HepG2 (cell line): ENCODE measurements around the gene TREX2. TPM values are rescaled to one million over a fixed set of nuclear protein-coding genes. Genes with fewer than 3 reads are reported as not detected.

Source experiments
- ATAC-seq: fragments of 200-7000 bp; cut with Tn5 transposase; 3 replicates; pipeline ENCODE4 v1.9.1; 2020; ENCODE audit warnings: mild to moderate bottlenecking, moderate library complexity
- BruUV-seq: library from RNA; stranded (reverse); fragments of 400-500 nt; replicated peaks from 2 replicates; lab custom pipeline; 2021; lab: Mats Ljungman, UMichigan
- CTCF ChIA-PET: fragments of 300-600 bp; formaldehyde crosslinking; extraction: SDS; loops from one replicate; lab custom pipeline; 2021; ENCODE audit warnings: low total read pairs, inconsistent platforms, low intra/inter-chr PET ratio; lab: Yijun Ruan, JAX
- POLR2A ChIA-PET: fragments of 350-600 bp; sonication (Branson Sonifier 250); formaldehyde crosslinking; loops from one replicate; lab custom pipeline; 2020; ENCODE audit warnings: antibody characterized with exemption, inconsistent platforms; lab: Yijun Ruan, JAX
- DNase-seq: peaks from one replicate; pipeline ENCODE4 v3.0.0-alpha.2; 2015; ENCODE audit warnings: low spot score
- FAIRE-seq: peaks from 3 replicates; lab custom pipeline; 2011; peaks lifted over from hg19 to GRCh38; lab: Jason Lieb, UNC
- H2AFZ ChIP-seq: one replicate; pipeline ENCODE4 v1.6.1; 2011; ENCODE audit warnings: low read length, inconsistent platforms
- H3K27ac ChIP-seq: fragments of 300-600 bp; 3 replicates; pipeline ENCODE4 v1.8.0; 2011; ENCODE audit warnings: mixed run types, mild to moderate bottlenecking, mixed read lengths, low read length, inconsistent platforms; ENCODE audit not compliant: insufficient read depth; ENCODE audit errors: extremely low read length
- H3K27me3 ChIP-seq, 2 experiments: fragments of 200-600 bp in 1 of 2; 2 replicates in 1 of 2; 3 replicates in 1 of 2; pipeline versions ENCODE4 v1.6.0 to v1.8.0; 2011; ENCODE audit warnings: low read length in 2 of 2, mild to moderate bottlenecking in 2 of 2, moderate library complexity in 2 of 2, inconsistent platforms in 1 of 2; ENCODE audit not compliant: insufficient read depth in 2 of 2, control insufficient read depth in 1 of 2
- H3K36me3 ChIP-seq, 2 experiments: fragments of 200-600 bp in 1 of 2; replicated peaks in 1 of 2; 2 replicates in 1 of 2; 3 replicates in 1 of 2; pipeline versions ENCODE4 v1.5.1 to v1.8.0; 2011; ENCODE audit warnings: low read length in 2 of 2, inconsistent platforms in 1 of 2; ENCODE audit not compliant: insufficient read depth in 2 of 2, control insufficient read depth in 1 of 2
- H3K4me1 ChIP-seq: 2 replicates; pipeline ENCODE4 v1.5.1; 2012; ENCODE audit warnings: low read length, inconsistent platforms; ENCODE audit not compliant: insufficient read depth
- H3K4me2 ChIP-seq: 2 replicates; pipeline ENCODE4 v1.6.0; 2011; ENCODE audit warnings: low read depth, low read length, inconsistent platforms
- H3K4me3 ChIP-seq, 3 experiments: fragments of 200-600 bp in 1 of 3; sonication (generic), shearing (Covaris generic) in 1 of 3; replicated peaks in 1 of 3; 2 replicates each; pipeline ENCODE4 v1.5.1; 2011 to 2016; ENCODE audit warnings: low read length in 3 of 3, inconsistent platforms in 2 of 3, low read depth in 2 of 3, mild to moderate bottlenecking in 2 of 3, control low read depth in 1 of 3, mixed read lengths in 1 of 3; ENCODE audit not compliant: insufficient read depth in 1 of 3
- H3K79me2 ChIP-seq: one replicate; pipeline ENCODE4 v1.6.1; 2011; ENCODE audit warnings: low read length, inconsistent platforms; ENCODE audit not compliant: insufficient read depth
- H3K9ac ChIP-seq: 2 replicates; pipeline ENCODE4 v1.6.0; 2011; ENCODE audit warnings: mild to moderate bottlenecking, low read depth, low read length, inconsistent platforms; ENCODE audit not compliant: insufficient read depth
- H3K9me3 ChIP-seq: 2 replicates; pipeline ENCODE4 v1.5.1; 2012; ENCODE audit warnings: mild to moderate bottlenecking, low read length
- H4K20me1 ChIP-seq: 2 replicates; pipeline ENCODE4 v1.6.0; 2011; ENCODE audit warnings: inconsistent platforms, mild to moderate bottlenecking, low read length, moderate library complexity; ENCODE audit not compliant: insufficient read depth
- CTCF ChIP-seq: sonication (generic); formaldehyde crosslinking; IDR thresholded peaks from 2 replicates; pipeline ENCODE4 v1.5.0; 2020; ENCODE audit warnings: mild to moderate bottlenecking, missing genetic modification reagents, moderate library complexity
- HNRNPK ChIP-seq: fragments of 200-400 bp; formaldehyde crosslinking; IDR thresholded peaks from 2 replicates; pipeline ENCODE4 v1.6.1; 2018; ENCODE audit warnings: low read length, low read depth, moderate library complexity, mild to moderate bottlenecking; ENCODE audit not compliant: poor library complexity, severe bottlenecking
- RAD21 ChIP-seq: fragments of 450-650 bp; formaldehyde crosslinking; IDR thresholded peaks from 2 replicates; pipeline ENCODE4 v1.5.0; 2020; ENCODE audit warnings: mild to moderate bottlenecking
- SMC3 ChIP-seq: IDR thresholded peaks from 2 replicates; pipeline ENCODE4 v1.6.1; 2011; ENCODE audit warnings: low read length, improper control_type of control experiment
- STAG1 ChIP-seq: sonication (generic); formaldehyde crosslinking; IDR thresholded peaks from 2 replicates; pipeline ENCODE4 v1.4.0; 2020; ENCODE audit warnings: missing genetic modification reagents
- TARDBP ChIP-seq: sonication (generic); formaldehyde crosslinking; IDR thresholded peaks from 2 replicates; pipeline ENCODE4 v1.8.0; 2022; ENCODE audit warnings: mild to moderate bottlenecking, missing genetic modification reagents
- XRCC5 ChIP-seq: fragments of 200-400 bp; formaldehyde crosslinking; optimal IDR thresholded peaks from 2 replicates; pipeline ENCODE3; 2017; ENCODE audit warnings: mild to moderate bottlenecking, low read length
- ZNF687 ChIP-seq: sonication (generic); formaldehyde crosslinking; IDR thresholded peaks from 2 replicates; pipeline ENCODE4 v1.5.1; 2020; ENCODE audit warnings: mild to moderate bottlenecking, missing genetic modification reagents, moderate library complexity
- ZNF720 ChIP-seq: sonication (generic); formaldehyde crosslinking; IDR thresholded peaks from 2 replicates; pipeline ENCODE4 v1.4.0; 2020; ENCODE audit warnings: missing genetic modification reagents
- ZSCAN25 ChIP-seq: sonication (generic); formaldehyde crosslinking; IDR thresholded peaks from 2 replicates; pipeline ENCODE4 v1.8.0; 2022; ENCODE audit warnings: mild to moderate bottlenecking, missing genetic modification reagents
- WGBS: methylation state at CpG from one replicate; pipeline ENCODE4 v1.1.6; 2017; ENCODE audit warnings: low lambda C conversion rate; 5-methylcytosine and 5-hydroxymethylcytosine counted together
- in situ Hi-C: cut with HindIII; loops from 2 replicates; pipeline ENCODE4 v1.10.0; 2017; ENCODE audit warnings: low pct_unique_long_range_greater_than_20kb; ENCODE audit not compliant: extremely low pct_ligation_motif_present
- intact Hi-C: fragments of 100-400 bp; cut with micrococcal nuclease; formaldehyde crosslinking; loops from one replicate; pipeline ENCODE4 v1.10.0; 2022; ENCODE audit not compliant: unreplicated experiment
- polyA plus RNA-seq, 8 experiments: library from polyadenylated mRNA; depleted of rRNA in 3 of 8; stranded (reverse) in 7 of 8; unstranded in 1 of 8; fragments of >200 nt; fragmentation: Illumina TruSeq in 4 of 8; extraction: Trizol in 4 of 8; gene quantifications; 2 replicates each; pipeline versions ENCODE4 v1.2.1 to v1.2.3, GENCODE V29; 2011 to 2016; ENCODE audit warnings: low read depth in 4 of 8, missing spikeins in 1 of 8, mixed read lengths in 1 of 8; ENCODE audit not compliant: insufficient read depth in 1 of 8
- total RNA-seq, 5 experiments: library from RNA; depleted of rRNA; stranded (reverse); fragments of >200 nt; fragmentation: Illumina TruSeq; extraction: Trizol; gene quantifications; 2 replicates each; pipeline ENCODE4 v1.2.3, GENCODE V29; 2016; ENCODE audit warnings: low read depth in 1 of 5

TREX2 gene
- total and polyA plus RNA-seq, 2 of the 13 experiments (the other 11 are each of a cell fraction or from before 2014, with no cell fraction given) = 0.13 to 0.18 TPM

- Histone ChIP-seq H3K36me3 (no peaks in the 10 kb centered on the region), H3K27ac (no peak within 1 kb of the TSS), H3K9me3 (no peaks in the 10 kb centered on the region), H3K4me3 (peak within 1 kb of the TSS; percentile 7 to 58 (median 28); a peak in 4 of 6 replicates), H2AFZ (no peak within 1 kb of the TSS), H3K27me3 (0 out of 5 replicates have a peak, but pooled peaks cover 1 to 6% of the 10 kb centered on the region in 2 experiments), H3K4me2 (peak within 1 kb of the TSS; percentile 69), H3K4me1 (peaks cover 55% of the 10 kb centered on the region), H4K20me1 (no peaks in the 10 kb centered on the region), H3K79me2 (no peaks in the 10 kb centered on the region), H3K9ac (no peak within 1 kb of the TSS)
- in situ Hi-C loops = no loop called here
- peak; percentile 69 for ATAC-seq
- intact Hi-C loops = no loop called here
- POLR2A ChIA-PET = interaction anchor here (1.4 kb wide), 1 partner anchor 23 kb away, joined by 4 read pairs; no protein-coding TSS in a partner anchor
- TF ChIP-seq STAG1 (CRISPR knock-in tag) (peak; percentile 69), XRCC5 (peak; percentile 19), ZSCAN25 (peak; percentile 79; the same call in 1 of the 2 replicates), SMC3 (peak; percentile 13; the same call in 1 of the 2 replicates), HNRNPK (peak; percentile 11), RAD21 (CRISPR knock-in tag) (peak; percentile 73), ZNF720 (CRISPR knock-in tag) (no peak), TARDBP (CRISPR knock-in tag) (no peak), CTCF (CRISPR knock-in tag) (peak; percentile 79), ZNF687 (CRISPR knock-in tag) (peak; percentile 21; the same call in 1 of the 2 replicates)
- no TSS peak for BruUV-seq
- WGBS = 1% methylated on average over 15 of the region's 41 CpGs
- CTCF ChIA-PET = interaction anchor here (1.4 to 2.1 kb wide), 2 partner anchors 24 to 34 kb away, joined by 6 to 10 read pairs; no protein-coding TSS in a partner anchor
- peak; percentile 26 for DNase-seq
- FAIRE-seq = no peak
Observed at GRCh38 chrX:153494541-153495361, 48.9 kb upstream of the TREX2 start, which contains the start of gene BGN. Gene BGN, plus strand, starts transcription at chrX:153494980. Its CDS starts 9,652 bp downstream, at chrX:153504632.
